GM12892 (cell line): ENCODE results near the gene TLR6. TPM values are rescaled to one million over a fixed set of nuclear protein-coding genes. Genes with fewer than 3 reads are reported as not detected.
A peak's percentile ranks its signal among the peaks of the same experiment; 100 is the strongest.

Experiments used
- DNase-seq: peaks from one replicate; pipeline ENCODE4 v3.0.0; 2011; ENCODE audit not compliant: insufficient read length
- FAIRE-seq: peaks from 2 replicates; lab custom pipeline; 2011; peaks lifted over from hg19 to GRCh38; lab: Jason Lieb, UNC
- POLR2A ChIP-seq: IDR thresholded peaks from 2 replicates; pipeline ENCODE4 v1.6.1; 2011; ENCODE audit warnings: low read depth, low read length, control low read depth
- POLR2AphosphoS5 ChIP-seq: IDR thresholded peaks from 2 replicates; pipeline ENCODE4 v1.6.1; 2011; ENCODE audit warnings: low read depth, low read length, control low read depth
- TAF1 ChIP-seq: IDR thresholded peaks from 2 replicates; pipeline ENCODE4 v1.6.1; 2011; ENCODE audit warnings: low read depth, mild to moderate bottlenecking, control low read depth, low read length, borderline replicate concordance
- polyA plus RNA-seq: library from polyadenylated mRNA; unstranded; fragments of >200 nt; gene quantifications from one replicate; pipeline ENCODE4 v1.2.1, GENCODE V29; 2012; ENCODE audit warnings: missing spikeins, inconsistent platforms; ENCODE audit not compliant: missing spikeins

TLR6 gene, protein sequence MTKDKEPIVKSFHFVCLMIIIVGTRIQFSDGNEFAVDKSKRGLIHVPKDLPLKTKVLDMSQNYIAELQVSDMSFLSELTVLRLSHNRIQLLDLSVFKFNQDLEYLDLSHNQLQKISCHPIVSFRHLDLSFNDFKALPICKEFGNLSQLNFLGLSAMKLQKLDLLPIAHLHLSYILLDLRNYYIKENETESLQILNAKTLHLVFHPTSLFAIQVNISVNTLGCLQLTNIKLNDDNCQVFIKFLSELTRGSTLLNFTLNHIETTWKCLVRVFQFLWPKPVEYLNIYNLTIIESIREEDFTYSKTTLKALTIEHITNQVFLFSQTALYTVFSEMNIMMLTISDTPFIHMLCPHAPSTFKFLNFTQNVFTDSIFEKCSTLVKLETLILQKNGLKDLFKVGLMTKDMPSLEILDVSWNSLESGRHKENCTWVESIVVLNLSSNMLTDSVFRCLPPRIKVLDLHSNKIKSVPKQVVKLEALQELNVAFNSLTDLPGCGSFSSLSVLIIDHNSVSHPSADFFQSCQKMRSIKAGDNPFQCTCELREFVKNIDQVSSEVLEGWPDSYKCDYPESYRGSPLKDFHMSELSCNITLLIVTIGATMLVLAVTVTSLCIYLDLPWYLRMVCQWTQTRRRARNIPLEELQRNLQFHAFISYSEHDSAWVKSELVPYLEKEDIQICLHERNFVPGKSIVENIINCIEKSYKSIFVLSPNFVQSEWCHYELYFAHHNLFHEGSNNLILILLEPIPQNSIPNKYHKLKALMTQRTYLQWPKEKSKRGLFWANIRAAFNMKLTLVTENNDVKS
- polyA plus RNA-seq: 15.0 TPM

DNA sequence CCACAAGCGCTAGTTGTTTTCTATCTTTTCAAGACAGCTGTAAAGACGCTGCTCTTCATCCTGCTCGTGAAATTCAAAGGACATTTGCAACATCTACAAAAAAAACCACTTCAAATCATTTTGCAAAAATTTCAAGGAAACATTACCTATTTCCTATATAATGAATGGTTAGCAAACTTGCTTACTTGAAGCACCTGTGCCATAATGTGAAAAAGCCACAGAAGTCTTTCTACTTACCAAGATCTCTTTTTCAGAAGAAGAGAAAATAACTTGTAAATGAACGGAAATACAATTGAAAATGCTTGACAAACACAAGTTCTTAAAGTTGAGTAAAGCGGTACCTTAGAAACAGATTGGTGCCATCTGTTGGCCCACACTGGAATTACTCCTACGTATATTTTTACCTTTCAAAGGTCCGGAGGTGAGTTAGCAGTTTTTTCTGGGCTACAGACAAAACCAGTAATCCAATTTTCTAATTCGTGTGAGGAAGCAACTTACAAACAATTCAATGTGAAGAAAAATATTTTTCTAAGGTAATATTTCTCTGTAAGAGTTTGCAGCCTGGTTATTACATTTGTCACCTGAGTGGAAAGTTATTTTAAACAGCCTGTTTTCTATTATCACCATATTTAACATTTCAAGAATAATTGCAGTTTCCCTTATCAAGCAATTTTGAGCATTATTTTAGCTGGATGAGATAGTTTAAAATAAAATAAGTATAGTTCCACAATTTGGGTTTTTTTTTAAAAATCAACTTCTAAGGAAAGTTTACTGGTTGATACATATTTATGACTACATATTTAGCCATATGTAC lies at the start of gene TLR6:
TSS of gene TLR6 (minus strand) at position 294 of the 814 bp plus-strand sequence. CDS start 27,344 bp downstream, outside the sequence.
- DNase-seq: peak; percentile 19
- TF ChIP-seq TAF1: no peak
- no peak for TF ChIP-seq POLR2AphosphoS5
- no peak for TF ChIP-seq POLR2A
- FAIRE-seq: peak; percentile 93

DNA sequence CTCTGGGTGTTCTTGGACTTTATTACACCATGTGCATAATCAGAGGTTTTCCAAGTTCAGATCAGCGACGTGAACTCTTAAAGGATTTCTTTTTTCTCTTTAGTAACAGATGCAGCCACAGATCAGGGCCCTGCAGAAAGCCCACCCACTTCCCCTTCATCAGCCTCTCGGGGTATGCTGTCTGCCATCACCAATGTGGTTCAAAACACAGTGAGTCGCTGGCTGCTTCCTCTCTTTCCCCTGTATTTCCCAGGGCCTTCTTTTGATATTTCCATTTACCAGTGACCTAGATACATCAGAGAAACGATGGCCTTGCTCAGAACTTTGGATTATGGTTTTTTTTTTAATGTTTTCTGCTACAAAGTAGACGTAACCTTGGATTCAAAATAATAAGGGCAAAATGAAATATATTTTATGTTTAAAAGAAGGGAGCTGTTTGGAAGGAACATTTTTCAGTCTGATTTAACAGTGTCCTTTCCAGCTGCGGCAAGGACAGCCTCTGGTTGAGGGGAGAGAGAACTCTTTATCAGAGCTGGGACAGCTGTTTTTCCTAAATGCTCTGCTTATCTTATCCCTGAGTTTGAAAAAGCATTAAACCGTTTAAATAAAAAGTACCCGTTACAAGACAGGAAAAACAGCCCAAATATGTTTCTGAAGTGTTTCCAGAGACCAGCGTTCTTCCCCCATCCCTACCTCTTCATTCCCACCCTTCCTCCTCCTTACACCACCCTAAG lies 49.2 kb upstream of the TLR6 start:
- DNase-seq (no peak), FAIRE-seq (no peak)
- TF ChIP-seq POLR2AphosphoS5 (no peak), TAF1 (no peak), POLR2A (no peak)

DNA sequence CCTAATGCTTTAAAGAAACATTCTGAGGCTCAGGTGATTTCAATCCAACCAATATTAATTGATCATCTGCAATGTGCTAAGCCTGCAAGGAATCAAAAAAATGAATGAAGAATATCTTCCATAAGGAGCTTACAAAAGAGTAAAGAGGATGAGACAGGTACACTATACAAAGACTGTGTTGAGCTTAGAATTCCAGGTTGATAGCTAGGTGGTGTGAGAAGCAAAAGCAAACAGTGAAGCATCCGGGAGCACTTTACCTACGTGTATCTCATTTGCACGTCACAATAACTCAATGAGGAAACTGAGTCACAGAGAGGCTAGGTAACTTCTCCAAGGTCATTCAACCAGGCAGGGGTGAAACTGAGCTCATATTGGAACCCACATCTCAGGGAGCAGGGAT lies 48.1 kb upstream of the TLR6 start:
- no peak for DNase-seq
- TF ChIP-seq POLR2AphosphoS5 (no peak), POLR2A (no peak), TAF1 (no peak)
- no peak for FAIRE-seq

DNA sequence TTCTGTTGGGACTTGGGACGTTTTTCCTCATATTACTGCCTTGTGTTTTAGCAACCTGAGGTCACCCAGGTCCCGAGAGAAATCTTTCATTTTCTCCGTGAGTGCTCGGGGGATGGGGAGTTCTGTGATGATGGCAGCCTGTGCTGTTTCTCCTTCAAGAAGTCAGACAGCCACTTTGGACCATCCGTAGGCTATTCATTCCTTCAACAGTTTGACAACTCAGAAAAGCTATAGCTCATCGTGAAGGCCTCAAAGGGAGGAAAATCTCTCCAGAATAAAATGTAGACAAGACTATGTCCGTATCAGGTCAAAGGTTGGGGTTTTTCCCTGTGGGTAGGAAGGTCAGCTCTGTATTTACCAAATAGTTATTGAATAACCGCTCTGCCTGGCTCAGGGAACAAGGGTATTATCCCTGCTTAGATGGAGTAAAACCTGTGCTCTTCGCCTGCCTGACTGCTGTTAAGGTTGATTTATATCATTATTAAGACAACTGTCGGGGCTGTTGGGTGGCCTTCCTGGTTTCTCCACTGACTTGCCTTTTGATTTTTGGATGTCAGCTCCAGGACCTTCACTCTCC lies 47.6 kb upstream of the TLR6 start:
- TF ChIP-seq POLR2A (no peak), POLR2AphosphoS5 (no peak), TAF1 (no peak)
- no peak for FAIRE-seq
- DNase-seq: no peak

DNA sequence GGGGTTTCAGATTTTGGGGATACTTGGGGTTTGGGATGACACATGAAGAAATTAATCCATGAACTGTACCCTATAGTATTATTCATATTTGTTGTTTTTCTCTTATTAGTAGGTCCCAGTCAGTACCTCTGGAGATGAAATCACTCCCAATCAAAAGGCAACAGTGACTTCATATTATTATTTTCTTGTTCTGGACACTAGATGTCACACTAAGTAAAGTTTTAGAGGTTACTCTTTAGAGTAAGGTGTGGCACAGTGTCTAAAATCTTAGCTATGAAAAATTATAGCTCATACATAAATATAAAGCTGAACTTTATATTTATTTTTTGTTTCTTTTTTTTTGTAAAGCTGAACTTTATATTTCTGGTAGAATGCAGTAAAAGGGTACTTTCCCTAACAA lies 46.1 kb upstream of the TLR6 start:
- FAIRE-seq (peak; percentile 51), DNase-seq (no peak)
- TF ChIP-seq POLR2A: no peak
- TF ChIP-seq TAF1: no peak
- no peak for TF ChIP-seq POLR2AphosphoS5

DNA sequence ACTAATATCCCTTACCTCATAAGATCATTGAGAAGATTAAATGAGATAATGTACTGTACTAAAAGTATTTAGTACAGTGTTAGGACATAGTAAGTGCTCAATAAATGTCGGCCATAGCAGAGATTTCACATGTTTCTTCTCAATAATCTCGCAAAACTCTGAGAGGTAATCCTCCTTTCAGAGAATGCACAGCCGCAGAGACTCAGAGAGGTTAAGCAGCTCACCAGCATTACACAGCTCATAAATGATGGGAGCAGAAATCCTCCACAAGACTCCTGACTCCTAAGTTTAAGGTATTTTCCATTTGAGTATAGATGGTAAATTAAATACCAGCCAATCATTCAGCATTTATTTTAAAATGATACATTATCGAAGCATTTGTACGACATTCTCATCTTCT lies 45.6 kb upstream of the TLR6 start:
- DNase-seq (no peak), FAIRE-seq (no peak)
- no peak for TF ChIP-seq POLR2A
- no peak for TF ChIP-seq POLR2AphosphoS5
- TF ChIP-seq TAF1: no peak

DNA sequence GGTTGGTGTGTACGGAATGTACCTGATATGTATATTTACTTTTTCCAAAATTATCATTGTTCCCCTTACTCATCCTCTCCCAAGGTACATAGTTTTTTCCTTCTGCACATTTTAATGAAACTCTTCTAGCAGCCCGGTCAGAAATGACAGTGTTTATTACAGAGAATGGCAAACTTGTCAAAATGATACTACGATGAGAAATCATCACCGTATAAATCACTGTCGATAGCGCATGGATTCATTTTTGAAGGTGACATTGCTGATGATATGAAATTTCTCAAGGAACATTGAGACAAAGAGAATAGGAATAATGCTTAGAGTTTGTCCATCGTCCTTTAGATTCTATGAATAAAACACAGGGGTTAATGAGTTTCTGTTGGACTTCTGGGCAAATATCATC lies 41.6 kb upstream of the TLR6 start:
- TF ChIP-seq POLR2A (no peak), TAF1 (no peak), POLR2AphosphoS5 (no peak)
- DNase-seq (no peak), FAIRE-seq (no peak)

DNA sequence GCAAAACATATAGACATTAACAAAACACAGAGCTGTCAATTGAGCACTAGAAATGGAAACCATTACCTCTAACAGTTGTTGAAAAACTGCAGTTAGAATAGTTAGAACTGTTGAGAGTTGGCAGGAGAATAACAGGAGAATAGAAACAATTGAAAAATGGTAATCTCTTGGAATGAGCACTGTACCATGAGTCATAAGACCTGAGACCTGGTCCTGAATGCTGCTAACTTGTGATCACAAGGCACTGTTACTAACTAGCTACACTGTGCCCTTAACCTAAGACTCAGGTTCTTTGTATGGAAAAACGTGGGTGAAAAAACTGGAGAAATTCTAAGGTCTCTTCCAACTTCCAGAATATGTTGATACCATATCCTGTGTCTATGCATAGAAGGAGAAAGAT lies 40.3 kb upstream of the TLR6 start:
- TF ChIP-seq POLR2A (no peak), TAF1 (no peak), POLR2AphosphoS5 (no peak)
- FAIRE-seq: no peak
- DNase-seq: no peak

DNA sequence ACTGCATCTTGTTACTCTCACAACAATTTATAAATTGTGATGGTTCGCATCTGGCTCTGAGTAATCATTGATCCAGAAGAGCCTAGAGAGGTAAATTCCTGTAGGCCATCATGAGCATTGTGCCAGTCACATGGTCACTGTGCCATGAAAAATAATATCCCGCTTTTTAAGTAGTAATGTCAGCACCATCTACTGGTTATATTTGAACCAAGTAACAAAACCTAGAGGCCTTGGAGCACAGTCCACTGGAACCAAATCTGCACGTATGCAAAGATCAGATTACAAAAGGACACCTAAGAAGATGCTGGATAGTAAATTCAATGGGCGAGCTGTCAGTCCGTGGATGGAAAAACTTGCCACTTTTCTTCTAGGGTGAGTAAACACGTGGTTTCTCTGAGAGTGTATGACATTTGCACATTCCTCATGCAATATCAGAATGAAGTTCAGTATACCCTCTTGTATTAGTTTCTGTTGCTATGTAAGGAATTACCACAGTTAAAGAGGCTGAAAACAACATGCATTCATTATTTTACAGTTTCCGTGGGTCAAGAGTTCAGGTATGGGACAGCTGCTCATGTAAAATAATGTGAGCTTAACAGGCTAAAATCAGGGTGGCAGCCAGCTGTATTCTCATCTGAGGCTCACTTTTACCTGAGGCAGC lies 37.8 kb upstream of the TLR6 start:
- no peak for FAIRE-seq
- TF ChIP-seq POLR2A: no peak
- TF ChIP-seq POLR2AphosphoS5: no peak
- TF ChIP-seq TAF1: no peak
- no peak for DNase-seq
